HepG2 (cell line): ENCODE measurements around the gene GALNT1.

ENCODE experiments used
- HES4 ChIP-seq: sonication (generic); formaldehyde crosslinking; IDR thresholded peaks from 2 replicates; pipeline ENCODE4 v1.9.0; 2021; ENCODE audit warnings: mild to moderate bottlenecking, missing genetic modification reagents, borderline replicate concordance
- HNRNPK ChIP-seq: fragments of 200-400 bp; formaldehyde crosslinking; IDR thresholded peaks from 2 replicates; pipeline ENCODE4 v1.6.1; 2018; ENCODE audit warnings: low read length, low read depth, moderate library complexity, mild to moderate bottlenecking; ENCODE audit not compliant: poor library complexity, severe bottlenecking
- MAZ ChIP-seq, 2 experiments: sonication (generic) in 1 of 2; formaldehyde crosslinking in 1 of 2; IDR thresholded peaks; 2 replicates each; pipeline versions ENCODE4 v1.5.0 to v1.6.1; 2012 to 2020; ENCODE audit warnings: low read depth in 2 of 2, mild to moderate bottlenecking in 2 of 2, borderline replicate concordance in 1 of 2, improper control_type of control experiment in 1 of 2, low read length in 1 of 2, missing genetic modification reagents in 1 of 2, moderate library complexity in 1 of 2
- NR2C2 ChIP-seq: sonication (generic); formaldehyde crosslinking; IDR thresholded peaks from 2 replicates; pipeline ENCODE4 v1.4.0; 2020; ENCODE audit warnings: missing genetic modification reagents, mild to moderate bottlenecking, moderate library complexity, borderline replicate concordance
- RARG ChIP-seq: sonication (generic); formaldehyde crosslinking; IDR thresholded peaks from 2 replicates; pipeline ENCODE4 v1.4.0; 2020; ENCODE audit warnings: low read depth, mild to moderate bottlenecking, missing genetic modification reagents
- RFX3 ChIP-seq: IDR thresholded peaks from 2 replicates; pipeline ENCODE4 v1.6.1; 2016; ENCODE audit warnings: missing biosample characterization, missing genetic modification reagents
- SMC3 ChIP-seq: IDR thresholded peaks from 2 replicates; pipeline ENCODE4 v1.6.1; 2011; ENCODE audit warnings: low read length, improper control_type of control experiment
- ZNF260 ChIP-seq: sonication (generic); formaldehyde crosslinking; IDR thresholded peaks from 2 replicates; pipeline ENCODE4 v1.4.0; 2020; ENCODE audit warnings: missing genetic modification reagents, low read depth, mild to moderate bottlenecking, borderline replicate concordance
- ZNF3 ChIP-seq: IDR thresholded peaks from 2 replicates; pipeline ENCODE4 v1.7.0; 2017; ENCODE audit warnings: inconsistent platforms
- TF ChIP-seq, protein P1 (sequence below): sonication (generic); formaldehyde crosslinking; IDR thresholded peaks from 2 replicates; pipeline ENCODE4 v1.4.0; 2020; ENCODE audit warnings: mild to moderate bottlenecking, missing genetic modification reagents
- TF ChIP-seq, protein P2 (sequence below): sonication (generic); formaldehyde crosslinking; IDR thresholded peaks from 2 replicates; pipeline ENCODE4 v1.4.0; 2020; ENCODE audit warnings: missing genetic modification reagents
- TF ChIP-seq, protein P3 (sequence below): sonication (generic); formaldehyde crosslinking; IDR thresholded peaks from 2 replicates; pipeline ENCODE4 v1.5.0; 2020; ENCODE audit warnings: mild to moderate bottlenecking, missing genetic modification reagents, moderate library complexity

DNA sequence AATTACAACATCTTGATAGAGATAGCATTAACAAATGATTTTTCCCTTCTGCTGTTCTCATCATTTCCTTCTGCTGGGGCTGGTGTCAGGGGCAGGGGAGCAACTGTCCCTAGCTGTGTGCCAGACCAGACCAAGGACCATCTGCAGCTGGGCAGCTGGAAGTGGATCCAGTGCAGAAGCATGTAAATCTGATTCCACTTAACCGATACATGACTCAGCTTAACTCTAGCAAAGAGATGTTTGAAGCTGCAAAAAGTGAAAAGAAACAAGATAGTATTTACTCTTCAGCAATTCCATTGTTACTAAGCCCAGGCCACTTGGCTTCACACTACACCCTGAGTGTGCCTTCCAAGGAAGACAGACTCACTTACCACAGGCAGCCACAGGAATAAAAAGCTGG, 151.1 kb downstream of the GALNT1 start:
- TF ChIP-seq, protein P1, sequence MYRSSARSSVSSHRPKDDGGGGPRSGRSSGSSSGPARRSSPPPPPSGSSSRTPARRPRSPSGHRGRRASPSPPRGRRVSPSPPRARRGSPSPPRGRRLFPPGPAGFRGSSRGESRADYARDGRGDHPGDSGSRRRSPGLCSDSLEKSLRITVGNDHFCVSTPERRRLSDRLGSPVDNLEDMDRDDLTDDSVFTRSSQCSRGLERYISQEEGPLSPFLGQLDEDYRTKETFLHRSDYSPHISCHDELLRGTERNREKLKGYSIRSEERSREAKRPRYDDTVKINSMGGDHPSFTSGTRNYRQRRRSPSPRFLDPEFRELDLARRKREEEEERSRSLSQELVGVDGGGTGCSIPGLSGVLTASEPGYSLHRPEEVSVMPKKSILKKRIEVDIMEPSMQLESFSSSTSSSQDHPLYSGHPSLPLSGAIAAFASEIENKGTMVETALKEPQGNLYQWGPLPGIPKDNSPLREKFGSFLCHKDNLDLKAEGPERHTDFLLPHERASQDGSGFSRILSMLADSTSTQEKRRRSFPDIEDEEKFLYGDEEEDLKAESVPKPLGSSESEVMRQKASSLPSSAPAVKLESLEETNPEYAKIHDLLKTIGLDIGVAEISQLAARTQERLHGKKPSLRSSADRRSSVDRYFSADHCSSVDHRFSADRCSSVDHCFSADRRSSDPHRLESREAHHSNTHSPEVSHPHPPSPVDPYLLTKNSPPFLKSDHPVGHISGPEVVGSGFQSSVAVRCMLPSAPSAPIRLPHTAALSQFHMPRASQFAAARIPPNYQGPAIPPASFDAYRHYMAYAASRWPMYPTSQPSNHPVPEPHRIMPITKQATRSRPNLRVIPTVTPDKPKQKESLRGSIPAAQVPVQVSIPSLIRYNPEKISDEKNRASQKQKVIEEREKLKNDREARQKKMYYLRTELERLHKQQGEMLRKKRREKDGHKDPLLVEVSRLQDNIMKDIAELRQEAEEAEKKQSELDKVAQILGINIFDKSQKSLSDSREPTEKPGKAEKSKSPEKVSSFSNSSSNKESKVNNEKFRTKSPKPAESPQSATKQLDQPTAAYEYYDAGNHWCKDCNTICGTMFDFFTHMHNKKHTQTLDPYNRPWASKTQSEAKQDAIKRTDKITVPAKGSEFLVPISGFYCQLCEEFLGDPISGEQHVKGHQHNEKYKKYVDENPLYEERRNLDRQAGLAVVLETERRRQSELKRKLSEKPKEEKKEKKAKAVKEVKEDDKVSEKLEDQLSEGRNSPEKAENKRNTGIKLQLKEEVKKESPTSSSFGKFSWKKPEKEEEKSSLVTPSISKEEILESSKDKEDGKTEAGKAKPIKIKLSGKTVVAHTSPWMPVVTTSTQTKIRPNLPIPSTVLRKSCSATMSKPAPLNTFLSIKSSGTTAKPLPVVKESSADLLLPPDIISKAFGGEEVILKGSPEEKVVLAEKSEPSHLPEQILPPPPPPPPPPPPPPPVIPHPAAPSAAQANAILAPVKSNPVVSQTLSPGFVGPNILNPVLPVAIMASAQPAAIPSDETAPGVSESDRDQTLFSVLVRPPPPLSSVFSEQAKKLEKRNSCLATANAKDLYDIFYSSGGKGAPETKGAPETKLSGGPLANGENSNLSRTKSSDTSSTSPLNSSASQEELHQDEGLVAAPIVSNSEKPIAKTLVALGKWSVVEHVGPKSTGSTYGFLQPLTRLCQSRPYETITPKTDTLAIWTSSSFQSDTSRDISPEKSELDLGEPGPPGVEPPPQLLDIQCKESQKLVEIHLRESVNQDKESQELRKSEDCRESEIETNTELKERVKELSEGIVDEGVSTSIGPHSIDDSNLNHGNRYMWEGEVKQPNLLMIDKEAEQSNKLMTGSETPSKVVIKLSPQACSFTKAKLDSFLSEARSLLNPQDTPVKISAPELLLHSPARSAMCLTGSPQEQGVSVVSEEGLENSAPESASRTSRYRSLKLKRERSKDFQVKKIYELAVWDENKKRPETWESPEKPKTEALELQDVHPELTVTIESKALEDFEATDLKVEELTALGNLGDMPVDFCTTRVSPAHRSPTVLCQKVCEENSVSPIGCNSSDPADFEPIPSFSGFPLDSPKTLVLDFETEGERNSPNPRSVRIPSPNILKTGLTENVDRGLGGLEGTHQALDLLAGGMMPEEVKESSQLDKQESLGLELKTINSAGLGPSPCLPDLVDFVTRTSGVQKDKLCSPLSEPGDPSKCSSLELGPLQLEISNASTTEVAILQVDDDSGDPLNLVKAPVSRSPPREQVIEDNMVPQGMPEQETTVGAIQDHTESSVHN: no peak
- TF ChIP-seq HNRNPK: no peak
- no peak for TF ChIP-seq ZNF3
- TF ChIP-seq ZNF260 (CRISPR knock-in tag): no peak
- TF ChIP-seq HES4: no peak
- TF ChIP-seq MAZ (IDR thresholded peaks at IDR 0.05; ENCODE audit: borderline replicate concordance, low read depth, low read length): no peak
- TF ChIP-seq MAZ (CRISPR knock-in tag; IDR thresholded peaks at IDR 0.05; ENCODE audit: low read depth): no peak
- TF ChIP-seq, protein P2, sequence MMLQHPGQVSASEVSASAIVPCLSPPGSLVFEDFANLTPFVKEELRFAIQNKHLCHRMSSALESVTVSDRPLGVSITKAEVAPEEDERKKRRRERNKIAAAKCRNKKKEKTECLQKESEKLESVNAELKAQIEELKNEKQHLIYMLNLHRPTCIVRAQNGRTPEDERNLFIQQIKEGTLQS (CRISPR knock-in tag): no peak
- TF ChIP-seq, protein P3, sequence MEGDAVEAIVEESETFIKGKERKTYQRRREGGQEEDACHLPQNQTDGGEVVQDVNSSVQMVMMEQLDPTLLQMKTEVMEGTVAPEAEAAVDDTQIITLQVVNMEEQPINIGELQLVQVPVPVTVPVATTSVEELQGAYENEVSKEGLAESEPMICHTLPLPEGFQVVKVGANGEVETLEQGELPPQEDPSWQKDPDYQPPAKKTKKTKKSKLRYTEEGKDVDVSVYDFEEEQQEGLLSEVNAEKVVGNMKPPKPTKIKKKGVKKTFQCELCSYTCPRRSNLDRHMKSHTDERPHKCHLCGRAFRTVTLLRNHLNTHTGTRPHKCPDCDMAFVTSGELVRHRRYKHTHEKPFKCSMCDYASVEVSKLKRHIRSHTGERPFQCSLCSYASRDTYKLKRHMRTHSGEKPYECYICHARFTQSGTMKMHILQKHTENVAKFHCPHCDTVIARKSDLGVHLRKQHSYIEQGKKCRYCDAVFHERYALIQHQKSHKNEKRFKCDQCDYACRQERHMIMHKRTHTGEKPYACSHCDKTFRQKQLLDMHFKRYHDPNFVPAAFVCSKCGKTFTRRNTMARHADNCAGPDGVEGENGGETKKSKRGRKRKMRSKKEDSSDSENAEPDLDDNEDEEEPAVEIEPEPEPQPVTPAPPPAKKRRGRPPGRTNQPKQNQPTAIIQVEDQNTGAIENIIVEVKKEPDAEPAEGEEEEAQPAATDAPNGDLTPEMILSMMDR (CRISPR knock-in tag): no peak
- TF ChIP-seq NR2C2: no peak
- TF ChIP-seq SMC3: no peak
- no peak for TF ChIP-seq RFX3 (CRISPR knock-in tag)
- no peak for TF ChIP-seq RARG (CRISPR knock-in tag)
